Measurements from ENCODE around the gene PLA2G4C.

DNA sequence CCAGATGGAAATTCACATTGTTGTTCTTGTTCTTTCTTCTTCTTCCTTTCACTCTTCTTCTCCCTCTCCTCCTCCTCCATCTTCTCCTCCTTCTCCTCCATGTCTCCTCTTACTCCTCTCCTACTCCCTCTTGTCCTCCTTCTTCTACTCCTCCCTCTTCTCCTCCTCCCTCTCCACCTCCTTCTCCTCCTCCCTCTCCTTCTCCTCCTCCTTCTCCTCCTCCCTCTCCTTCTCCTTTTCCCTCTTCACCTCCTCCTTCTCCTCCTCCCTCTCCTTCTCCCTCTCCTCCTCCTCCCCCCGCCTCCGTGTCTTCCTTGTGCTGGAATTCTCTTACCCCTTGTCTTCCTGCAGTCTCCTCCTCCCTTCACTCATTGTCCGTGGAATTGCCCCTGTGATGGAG lies 85.1 kb downstream of the PLA2G4C start:
- TF ChIP-seq, protein P1, sequence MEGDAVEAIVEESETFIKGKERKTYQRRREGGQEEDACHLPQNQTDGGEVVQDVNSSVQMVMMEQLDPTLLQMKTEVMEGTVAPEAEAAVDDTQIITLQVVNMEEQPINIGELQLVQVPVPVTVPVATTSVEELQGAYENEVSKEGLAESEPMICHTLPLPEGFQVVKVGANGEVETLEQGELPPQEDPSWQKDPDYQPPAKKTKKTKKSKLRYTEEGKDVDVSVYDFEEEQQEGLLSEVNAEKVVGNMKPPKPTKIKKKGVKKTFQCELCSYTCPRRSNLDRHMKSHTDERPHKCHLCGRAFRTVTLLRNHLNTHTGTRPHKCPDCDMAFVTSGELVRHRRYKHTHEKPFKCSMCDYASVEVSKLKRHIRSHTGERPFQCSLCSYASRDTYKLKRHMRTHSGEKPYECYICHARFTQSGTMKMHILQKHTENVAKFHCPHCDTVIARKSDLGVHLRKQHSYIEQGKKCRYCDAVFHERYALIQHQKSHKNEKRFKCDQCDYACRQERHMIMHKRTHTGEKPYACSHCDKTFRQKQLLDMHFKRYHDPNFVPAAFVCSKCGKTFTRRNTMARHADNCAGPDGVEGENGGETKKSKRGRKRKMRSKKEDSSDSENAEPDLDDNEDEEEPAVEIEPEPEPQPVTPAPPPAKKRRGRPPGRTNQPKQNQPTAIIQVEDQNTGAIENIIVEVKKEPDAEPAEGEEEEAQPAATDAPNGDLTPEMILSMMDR (IDR thresholded peaks at IDR 0.05; ENCODE audit: low read length), result no peak
- no peak for TF ChIP-seq EZH2 (IDR thresholded peaks at IDR 0.05; ENCODE audit: borderline replicate concordance, low read length)

Measured in OCI-LY1 (cell line).